Parathyroid adenoma (tissue), 2 donors: Measurements from ENCODE around the gene EPS15.

Source experiments
- H2AFZ ChIP-seq: fragments of 300-600 bp; sonication (generic); one replicate; pipeline ENCODE4 v1.7.0; 2017; ENCODE audit warnings: antibody characterized with exemption, mild to moderate bottlenecking
- H3K27ac ChIP-seq: fragments of 300-600 bp; sonication (generic); one replicate; pipeline ENCODE4 v1.7.0; 2017
- H3K27me3 ChIP-seq: fragments of 300-600 bp; sonication (generic); one replicate; pipeline ENCODE4 v1.7.0; 2017; ENCODE audit warnings: low read length; ENCODE audit not compliant: control insufficient read depth, insufficient read depth
- H3K36me3 ChIP-seq: fragments of 300-600 bp; sonication (generic); one replicate; pipeline ENCODE4 v1.7.0; 2017; ENCODE audit warnings: low read length; ENCODE audit not compliant: control insufficient read depth, insufficient read depth
- H3K4me1 ChIP-seq: fragments of 300-600 bp; sonication (generic); one replicate; pipeline ENCODE4 v1.7.0; 2017; ENCODE audit warnings: control low read depth
- H3K4me2 ChIP-seq: fragments of 300-600 bp; sonication (generic); one replicate; pipeline ENCODE4 v1.7.0; 2017; ENCODE audit warnings: low read length
- H3K4me3 ChIP-seq: fragments of 300-600 bp; sonication (generic); one replicate; pipeline ENCODE4 v1.7.0; 2017; ENCODE audit warnings: low read depth, low read length
- H3K79me2 ChIP-seq: fragments of 300-600 bp; sonication (generic); one replicate; pipeline ENCODE4 v1.7.0; 2017; ENCODE audit warnings: control low read depth
- H3K9ac ChIP-seq: fragments of 300-600 bp; sonication (generic); one replicate; pipeline ENCODE4 v1.7.0; 2017; ENCODE audit warnings: mild to moderate bottlenecking
- H3K9me3 ChIP-seq: fragments of 300-600 bp; sonication (generic); one replicate; pipeline ENCODE4 v1.7.0; 2017; ENCODE audit warnings: low read length; ENCODE audit not compliant: control insufficient read depth
- TF ChIP-seq, protein P1 (sequence below): fragments of 300-600 bp; sonication (generic); IDR thresholded peaks from one replicate; pipeline ENCODE4 v1.7.0; 2017; ENCODE audit warnings: antibody characterized with exemption, mild to moderate bottlenecking
- donor health status: primary hyperparathyroidism.

Gene EPS15

DNA sequence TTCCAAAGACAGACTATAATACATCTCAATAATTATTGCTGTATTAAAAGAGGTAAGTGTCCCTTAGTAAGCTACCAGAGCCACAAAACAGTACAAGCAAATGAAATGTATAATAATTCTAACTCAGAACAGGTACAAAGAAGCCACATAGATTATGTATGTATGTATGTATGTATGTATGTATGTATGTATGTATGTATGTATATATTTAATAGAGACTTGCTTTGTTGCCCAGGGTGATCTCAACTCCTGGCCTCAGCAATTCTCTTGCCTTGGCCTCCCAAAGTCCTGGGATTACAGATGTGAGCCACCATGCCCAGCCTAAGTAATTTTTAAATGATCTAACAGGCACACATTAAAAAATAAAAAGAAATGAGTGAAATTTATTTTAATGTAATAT lies 86.9 kb downstream of the EPS15 start:
- TF ChIP-seq, protein P1, sequence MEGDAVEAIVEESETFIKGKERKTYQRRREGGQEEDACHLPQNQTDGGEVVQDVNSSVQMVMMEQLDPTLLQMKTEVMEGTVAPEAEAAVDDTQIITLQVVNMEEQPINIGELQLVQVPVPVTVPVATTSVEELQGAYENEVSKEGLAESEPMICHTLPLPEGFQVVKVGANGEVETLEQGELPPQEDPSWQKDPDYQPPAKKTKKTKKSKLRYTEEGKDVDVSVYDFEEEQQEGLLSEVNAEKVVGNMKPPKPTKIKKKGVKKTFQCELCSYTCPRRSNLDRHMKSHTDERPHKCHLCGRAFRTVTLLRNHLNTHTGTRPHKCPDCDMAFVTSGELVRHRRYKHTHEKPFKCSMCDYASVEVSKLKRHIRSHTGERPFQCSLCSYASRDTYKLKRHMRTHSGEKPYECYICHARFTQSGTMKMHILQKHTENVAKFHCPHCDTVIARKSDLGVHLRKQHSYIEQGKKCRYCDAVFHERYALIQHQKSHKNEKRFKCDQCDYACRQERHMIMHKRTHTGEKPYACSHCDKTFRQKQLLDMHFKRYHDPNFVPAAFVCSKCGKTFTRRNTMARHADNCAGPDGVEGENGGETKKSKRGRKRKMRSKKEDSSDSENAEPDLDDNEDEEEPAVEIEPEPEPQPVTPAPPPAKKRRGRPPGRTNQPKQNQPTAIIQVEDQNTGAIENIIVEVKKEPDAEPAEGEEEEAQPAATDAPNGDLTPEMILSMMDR, result no peak
- H3K79me2 ChIP-seq, result no peaks in the 10 kb centered on the region
- H3K9ac ChIP-seq, result no peak overlapping the region
- H3K4me2 ChIP-seq, result no peak overlapping the region
- H3K27me3 ChIP-seq, result no peaks in the 10 kb centered on the region
- no peaks in the 10 kb centered on the region for H3K9me3 ChIP-seq
- peaks cover 8% of the 10 kb centered on the region for H3K4me1 ChIP-seq
- no peaks in the 10 kb centered on the region for H3K36me3 ChIP-seq
- H2AFZ ChIP-seq, result no peak overlapping the region
- H3K4me3 ChIP-seq, result no peak overlapping the region
- no peak overlapping the region for H3K27ac ChIP-seq

GRCh38 chr1:51427438-51427837 lies 91.6 kb downstream of the EPS15 start:
- no peaks in the 10 kb centered on the region for H3K9me3 ChIP-seq
- H3K9ac ChIP-seq, result no peak overlapping the region
- no peaks in the 10 kb centered on the region for H3K79me2 ChIP-seq
- no peaks in the 10 kb centered on the region for H3K27me3 ChIP-seq
- H2AFZ ChIP-seq, result no peak overlapping the region
- no peak overlapping the region for H3K4me2 ChIP-seq
- no peak overlapping the region for H3K27ac ChIP-seq
- H3K4me1 ChIP-seq, result no peaks in the 10 kb centered on the region
- H3K4me3 ChIP-seq, result no peak overlapping the region
- TF ChIP-seq, protein P1, result no peak
- H3K36me3 ChIP-seq, result no peaks in the 10 kb centered on the region

- Histone ChIP-seq H3K4me3 (no peak overlapping the region), H3K27ac (no peak overlapping the region), H2AFZ (no peak overlapping the region), H3K9ac (no peak overlapping the region), H3K79me2 (no peaks in the 10 kb centered on the region), H3K9me3 (no peaks in the 10 kb centered on the region), H3K4me2 (no peak overlapping the region), H3K27me3 (no peaks in the 10 kb centered on the region), H3K4me1 (no peaks in the 10 kb centered on the region), H3K36me3 (no peaks in the 10 kb centered on the region)
- TF ChIP-seq, protein P1, result no peak
Observed at GRCh38 chr1:51425955-51426354, 93.1 kb downstream of the EPS15 start.

- TF ChIP-seq, protein P1, result no peak
- no peaks in the 10 kb centered on the region for H3K79me2 ChIP-seq
- H2AFZ ChIP-seq, result no peak overlapping the region
- no peaks in the 10 kb centered on the region for H3K9me3 ChIP-seq
- H3K27me3 ChIP-seq, result no peaks in the 10 kb centered on the region
- H3K9ac ChIP-seq, result no peak overlapping the region
- no peaks in the 10 kb centered on the region for H3K4me1 ChIP-seq
- no peaks in the 10 kb centered on the region for H3K36me3 ChIP-seq
- H3K4me3 ChIP-seq, result no peak overlapping the region
- H3K27ac ChIP-seq, result no peak overlapping the region
- H3K4me2 ChIP-seq, result no peak overlapping the region
Observed at GRCh38 chr1:51425273-51425672, 93.8 kb downstream of the EPS15 start.

DNA sequence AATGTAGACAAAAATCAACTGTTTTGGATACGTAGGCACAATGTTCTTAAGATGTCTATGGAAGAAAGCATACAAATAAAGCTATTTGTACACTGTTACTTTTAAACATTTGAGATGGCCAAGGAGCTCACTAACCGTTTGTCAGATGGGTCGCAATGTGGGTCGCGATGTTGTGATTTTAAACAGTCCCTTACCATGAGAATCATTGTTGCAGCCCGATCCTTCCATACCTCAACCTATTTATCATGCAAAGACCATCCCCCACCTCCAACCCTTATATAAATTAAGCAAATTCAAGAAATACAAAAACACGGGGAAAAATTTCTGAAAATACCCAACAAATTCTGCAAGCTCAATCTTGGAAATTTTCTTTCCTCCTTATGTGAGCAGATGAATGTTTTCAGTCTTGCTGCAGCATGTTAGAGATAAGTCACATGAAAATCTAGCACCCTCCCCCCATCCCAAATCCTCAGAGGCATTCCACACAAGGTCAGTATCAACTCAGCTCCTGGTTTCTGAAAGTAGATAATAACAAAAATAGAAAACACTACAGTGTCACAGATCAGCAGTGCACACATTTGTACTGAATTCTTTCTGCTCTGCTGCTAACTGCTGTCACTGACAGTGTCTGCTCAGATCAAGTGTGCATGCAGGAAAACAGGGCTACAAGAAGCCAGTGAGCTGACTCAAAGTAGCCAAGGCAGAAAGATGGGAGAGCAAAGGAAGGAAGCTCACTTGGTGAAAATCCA lies 95.8 kb downstream of the EPS15 start:
- Histone ChIP-seq H3K9ac (no peak overlapping the region), H3K27me3 (no peaks in the 10 kb centered on the region), H3K4me1 (no peaks in the 10 kb centered on the region), H3K4me2 (no peak overlapping the region), H2AFZ (no peak overlapping the region), H3K79me2 (no peaks in the 10 kb centered on the region), H3K36me3 (no peaks in the 10 kb centered on the region), H3K4me3 (no peak overlapping the region), H3K27ac (no peak overlapping the region), H3K9me3 (no peaks in the 10 kb centered on the region)
- TF ChIP-seq, protein P1, result no peak
